A549 (cell line): ENCODE results near the gene PNMT. TPM values are rescaled to one million over a fixed set of nuclear protein-coding genes. Genes with fewer than 3 reads are reported as not detected.
A peak's percentile ranks its signal among the peaks of the same experiment; 100 is the strongest.

Source experiments
- ATAC-seq, 2 experiments: fragments of 200-7000 bp in 1 of 2; fragments of >200 bp in 1 of 2; cut with Nextera tagmentation in 1 of 2; cut with Tn5 transposase in 1 of 2; 3 replicates each; pipeline versions ENCODE4 v1.8.0 to v1.9.1; 2018 to 2020; ENCODE audit warnings: mild to moderate bottlenecking in 1 of 2, moderate library complexity in 1 of 2
- CTCF ChIA-PET: fragments of 300-600 bp; sonication (Branson Sonifier 250); formaldehyde crosslinking; extraction: SDS; loops from one replicate; lab custom pipeline; 2021; ENCODE audit warnings: antibody characterized with exemption, inconsistent platforms; lab: Yijun Ruan, JAX
- POLR2A ChIA-PET: fragments of 350-600 bp; formaldehyde crosslinking; extraction: SDS; loops from one replicate; lab custom pipeline; 2021; ENCODE audit warnings: antibody characterized with exemption, inconsistent platforms; lab: Yijun Ruan, JAX
- DNase-seq, 2 experiments: peaks; one replicate each; pipeline versions ENCODE4 v3.0.0 to v3.0.0-alpha.2; 2011 to 2016; ENCODE audit warnings: low read depth in 1 of 2, low spot score in 1 of 2
- FAIRE-seq: peaks from 2 replicates; lab custom pipeline; 2011; peaks lifted over from hg19 to GRCh38; lab: Jason Lieb, UNC
- H3K27ac ChIP-seq, 2 experiments: fragments of >200 bp; sonication (Bioruptor Twin); formaldehyde crosslinking; 3 replicates each; pipeline ENCODE4 v1.5.1; 2016 to 2017
- H3K4me1 ChIP-seq: fragments of >200 bp; sonication (Bioruptor Twin); formaldehyde crosslinking; 3 replicates; pipeline ENCODE4 v1.6.1; 2016
- H3K4me2 ChIP-seq: fragments of >200 bp; sonication (Bioruptor Twin); formaldehyde crosslinking; 3 replicates; pipeline ENCODE4 v1.6.1; 2016
- H3K4me3 ChIP-seq: fragments of >200 bp; sonication (Bioruptor Twin); formaldehyde crosslinking; 3 replicates; pipeline ENCODE4 v1.5.1; 2016
- H3K9me3 ChIP-seq: fragments of >200 bp; sonication (Bioruptor Twin); formaldehyde crosslinking; 3 replicates; pipeline ENCODE4 v1.6.1; 2016
- CBX2 ChIP-seq: fragments of 200-600 bp; sonication (generic); IDR thresholded peaks from 2 replicates; pipeline ENCODE4 v1.6.1; 2016; ENCODE audit warnings: low read depth, mild to moderate bottlenecking, borderline replicate concordance
- CEBPB ChIP-seq, 2 experiments: fragments of >200 bp in 1 of 2; sonication (Bioruptor Twin) in 1 of 2; formaldehyde crosslinking in 1 of 2; IDR thresholded peaks; 2 replicates each; pipeline ENCODE4 v1.6.1; 2012 to 2016
- CTCF ChIP-seq: fragments of >200 bp; sonication (Bioruptor Twin); formaldehyde crosslinking; IDR thresholded peaks from 3 replicates; pipeline ENCODE4 v1.5.1; 2016
- E2F6 ChIP-seq: IDR thresholded peaks from 2 replicates; pipeline ENCODE4 v1.6.1; 2012; ENCODE audit warnings: low read depth, borderline replicate concordance
- EHMT2 ChIP-seq: fragments of 200-600 bp; sonication (generic); IDR thresholded peaks from 2 replicates; pipeline ENCODE4 v1.6.1; 2016; ENCODE audit warnings: antibody characterized with exemption, low read depth, mild to moderate bottlenecking, moderate library complexity
- ESRRA ChIP-seq: fragments of 150-350 bp; IDR thresholded peaks from 2 replicates; pipeline ENCODE4 v1.6.1; 2014; ENCODE audit warnings: mild to moderate bottlenecking, low read length, borderline replicate concordance
- FOSB ChIP-seq: fragments of 250-450 bp; sonication (Bioruptor Pico); IDR thresholded peaks from 2 replicates; pipeline ENCODE4 v1.5.0; 2020; ENCODE audit warnings: mild to moderate bottlenecking, moderate library complexity
- HOXA7 ChIP-seq: fragments of 250-450 bp; sonication (Bioruptor Pico); IDR thresholded peaks from 2 replicates; pipeline ENCODE4 v1.5.0; 2020; ENCODE audit warnings: mild to moderate bottlenecking, moderate library complexity
- KDM5A ChIP-seq: fragments of 200-600 bp; sonication (generic); IDR thresholded peaks from 2 replicates; pipeline ENCODE4 v1.6.1; 2016; ENCODE audit warnings: antibody characterized with exemption, mild to moderate bottlenecking
- PHF8 ChIP-seq: fragments of 200-600 bp; sonication (generic); IDR thresholded peaks from 2 replicates; pipeline ENCODE4 v1.6.1; 2016; ENCODE audit warnings: low read depth, mild to moderate bottlenecking, antibody characterized with exemption, moderate library complexity, borderline replicate concordance
- RARB ChIP-seq: fragments of 250-450 bp; sonication (Bioruptor Pico); IDR thresholded peaks from 2 replicates; pipeline ENCODE4 v1.8.0; 2021; ENCODE audit warnings: mild to moderate bottlenecking, moderate library complexity
- RFX5 ChIP-seq: fragments of 450-650 bp; IDR thresholded peaks from 2 replicates; pipeline ENCODE4 v1.7.1; 2014; ENCODE audit warnings: antibody characterized with exemption, mild to moderate bottlenecking, moderate library complexity
- RNF2 ChIP-seq: fragments of 200-600 bp; sonication (generic); IDR thresholded peaks from 2 replicates; pipeline ENCODE4 v1.6.1; 2016; ENCODE audit warnings: low read depth, mild to moderate bottlenecking, antibody characterized with exemption, moderate library complexity, borderline replicate concordance
- WGBS: methylation state at CpG from one replicate; pipeline ENCODE4 v1.1.6; 2017; ENCODE audit errors: missing lambda C conversion rate; 5-methylcytosine and 5-hydroxymethylcytosine counted together
- polyA plus RNA-seq, 4 experiments: library from polyadenylated mRNA; depleted of rRNA in 3 of 4; stranded (reverse); fragments of >200 nt; fragmentation: RNase III in 1 of 4; extraction: RNeasy Plus Mini Kit Qiagen cat#74134 plus additional on column Dnase treatment in 1 of 4; gene quantifications; 2 replicates in 3 of 4; 3 replicates in 1 of 4; pipeline ENCODE4 v1.2.3, GENCODE V29; 2011 to 2017
- TF ChIP-seq, protein P1 (sequence below): fragments of >200 bp; sonication (Bioruptor Twin); formaldehyde crosslinking; IDR thresholded peaks from 3 replicates; pipeline ENCODE4 v1.6.1; 2016
- TF ChIP-seq, protein P2 (sequence below): fragments of 150-350 bp; IDR thresholded peaks from 2 replicates; pipeline ENCODE4 v1.6.1; 2014; ENCODE audit warnings: low read depth, mild to moderate bottlenecking, low read length

PNMT gene
- polyA plus RNA-seq, 2 of the 4 experiments (the other 2 are of a cell fraction) = not detected

DNA sequence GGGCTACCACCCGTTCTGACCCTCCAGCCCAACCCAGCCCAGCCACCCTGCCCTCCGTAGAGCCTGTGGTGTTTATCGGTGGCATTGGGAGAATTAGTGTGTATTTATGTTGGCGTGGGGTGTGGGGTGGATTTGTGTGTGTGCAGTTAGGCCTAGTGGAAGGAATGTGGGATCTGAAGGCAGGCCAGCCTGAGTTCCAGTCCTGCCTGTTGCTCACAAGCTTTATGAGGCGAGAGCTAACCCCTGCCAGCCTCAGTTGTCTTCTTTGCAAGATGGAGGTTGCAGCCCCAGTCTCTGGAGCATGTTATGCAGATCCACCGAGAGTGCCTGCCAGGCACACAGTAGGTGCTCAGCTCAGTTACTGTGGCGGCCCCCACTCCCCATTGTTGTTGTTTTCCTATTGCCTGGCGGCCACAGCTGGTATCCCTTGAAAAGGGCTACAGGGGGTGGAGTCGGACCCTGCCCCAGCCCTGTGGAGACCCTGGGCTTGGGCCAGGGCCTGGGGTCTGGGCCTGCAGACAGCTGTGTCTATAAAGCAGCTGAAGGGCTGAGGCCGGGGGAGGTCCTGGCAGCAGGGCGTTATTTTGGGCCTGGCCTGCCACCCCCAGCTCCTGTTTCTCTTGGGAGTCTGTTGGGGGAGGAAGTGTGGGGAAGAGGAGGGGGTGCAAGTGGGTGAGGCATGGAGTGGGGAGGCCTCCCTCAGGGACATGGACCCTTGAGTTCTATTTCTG lies 36.7 kb downstream of the PNMT start:
- Histone ChIP-seq H3K27ac (peak overlapping the region in 1 of 2 experiments; percentile 24; a peak in 1 of 6 replicates), H3K4me2 (peak overlapping the region; percentile 3; the same call in 1 of the 3 replicates), H3K9me3 (no peaks in the 10 kb centered on the region), H3K4me3 (no peak overlapping the region), H3K4me1 (peaks cover 59% of the 10 kb centered on the region)
- FAIRE-seq (no peak), DNase-seq (peak; percentile 38 to 40), ATAC-seq (no peak)
- ChIA-PET CTCF (interaction anchor here (0.9 to 50.7 kb wide), 7 partner anchors 12 to 68 kb away, joined by 3 to 1391 read pairs (median 7); partner anchors contain the start of genes MIEN1, PGAP3, PPP1R1B and STARD3), POLR2A (no interaction called here)
- WGBS = 85% methylated on average over 9 of the region's 11 CpGs
- no peak for TF ChIP-seq ESRRA

GRCh38 chr17:39705786-39706348 lies 37.6 kb downstream of the PNMT start:
- Histone ChIP-seq H3K4me1 (peaks cover 55% of the 10 kb centered on the region), H3K4me2 (no peak overlapping the region), H3K9me3 (no peaks in the 10 kb centered on the region), H3K4me3 (no peak overlapping the region), H3K27ac (peak overlapping the region in 1 of 2 experiments; percentile 24; a peak in 1 of 6 replicates)
- FAIRE-seq = no peak
- no peak for ATAC-seq
- WGBS = 90% methylated on average over 12 of the region's 12 CpGs
- no peak for DNase-seq
- ChIA-PET POLR2A (no interaction called here), CTCF (interaction anchor here (0.9 to 50.7 kb wide), 9 partner anchors 8 to 68 kb away, joined by 3 to 1391 read pairs (median 4); partner anchors contain the start of genes MIEN1, PGAP3, PPP1R1B and STARD3)
- TF ChIP-seq, protein P1, sequence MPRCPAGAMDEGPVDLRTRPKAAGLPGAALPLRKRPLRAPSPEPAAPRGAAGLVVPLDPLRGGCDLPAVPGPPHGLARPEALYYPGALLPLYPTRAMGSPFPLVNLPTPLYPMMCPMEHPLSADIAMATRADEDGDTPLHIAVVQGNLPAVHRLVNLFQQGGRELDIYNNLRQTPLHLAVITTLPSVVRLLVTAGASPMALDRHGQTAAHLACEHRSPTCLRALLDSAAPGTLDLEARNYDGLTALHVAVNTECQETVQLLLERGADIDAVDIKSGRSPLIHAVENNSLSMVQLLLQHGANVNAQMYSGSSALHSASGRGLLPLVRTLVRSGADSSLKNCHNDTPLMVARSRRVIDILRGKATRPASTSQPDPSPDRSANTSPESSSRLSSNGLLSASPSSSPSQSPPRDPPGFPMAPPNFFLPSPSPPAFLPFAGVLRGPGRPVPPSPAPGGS = no peak
- TF ChIP-seq PHF8 = no peak
- TF ChIP-seq RARB = no peak
- TF ChIP-seq CTCF = no peak
- TF ChIP-seq RNF2 = no peak
- TF ChIP-seq CBX2 = no peak

DNA sequence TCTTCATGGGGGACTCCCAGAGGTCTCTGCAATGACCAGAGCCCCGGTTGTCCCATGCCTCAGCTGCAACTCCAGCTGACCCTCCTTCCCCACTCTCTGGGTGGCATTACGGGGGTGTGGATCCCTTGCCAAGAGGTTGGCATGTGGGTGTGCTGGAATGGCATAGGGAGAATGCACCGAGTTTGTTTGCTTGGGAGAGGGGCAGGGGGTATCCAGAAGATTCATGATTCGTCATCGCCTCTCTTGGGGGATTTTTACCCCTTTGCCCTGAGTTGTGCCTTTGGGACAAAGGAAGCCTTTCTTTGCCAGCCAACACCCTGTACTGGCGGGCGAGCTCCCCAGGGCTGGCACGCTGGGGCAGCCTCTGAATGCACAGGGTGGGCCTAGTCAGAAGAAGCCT lies 38.1 kb downstream of the PNMT start:
- H3K4me1 ChIP-seq = peaks cover 49% of the 10 kb centered on the region
- no peak overlapping the region for H3K4me2 ChIP-seq
- H3K4me3 ChIP-seq = no peak overlapping the region
- H3K27ac ChIP-seq = no peak overlapping the region
- no peak for FAIRE-seq
- TF ChIP-seq, protein P2, sequence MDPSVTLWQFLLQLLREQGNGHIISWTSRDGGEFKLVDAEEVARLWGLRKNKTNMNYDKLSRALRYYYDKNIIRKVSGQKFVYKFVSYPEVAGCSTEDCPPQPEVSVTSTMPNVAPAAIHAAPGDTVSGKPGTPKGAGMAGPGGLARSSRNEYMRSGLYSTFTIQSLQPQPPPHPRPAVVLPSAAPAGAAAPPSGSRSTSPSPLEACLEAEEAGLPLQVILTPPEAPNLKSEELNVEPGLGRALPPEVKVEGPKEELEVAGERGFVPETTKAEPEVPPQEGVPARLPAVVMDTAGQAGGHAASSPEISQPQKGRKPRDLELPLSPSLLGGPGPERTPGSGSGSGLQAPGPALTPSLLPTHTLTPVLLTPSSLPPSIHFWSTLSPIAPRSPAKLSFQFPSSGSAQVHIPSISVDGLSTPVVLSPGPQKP = no peak
- TF ChIP-seq CEBPB (IDR thresholded peaks at IDR 0.05) (no peak), RNF2 (no peak), RFX5 (no peak), E2F6 (no peak), EHMT2 (no peak), FOSB (CRISPR knock-in tag) (no peak), KDM5A (no peak), HOXA7 (CRISPR knock-in tag) (no peak), PHF8 (no peak)
- TF ChIP-seq, all 56 proteins: peak for 0
- DNase-seq (no peak), ATAC-seq (no peak)
- CTCF ChIA-PET = interaction anchor here (0.9 to 50.7 kb wide), 9 partner anchors 9 to 69 kb away, joined by 3 to 1391 read pairs (median 7); partner anchors contain the start of genes MIEN1, PPP1R1B and STARD3
- WGBS = 87% methylated on average over 8 of the region's 8 CpGs
- no peaks in the 10 kb centered on the region for H3K9me3 ChIP-seq
- POLR2A ChIA-PET = no interaction called here
